Measurements from ENCODE around the gene TRIM8. TPM values are rescaled to one million over a fixed set of nuclear protein-coding genes. Genes with fewer than 3 reads are reported as not detected.

Gene TRIM8
- total and polyA plus RNA-seq, 2 of the 8 experiments (the other 6 are each of a cell fraction or from before 2014, with no cell fraction given) = 24.9 to 38.8 TPM

DNA sequence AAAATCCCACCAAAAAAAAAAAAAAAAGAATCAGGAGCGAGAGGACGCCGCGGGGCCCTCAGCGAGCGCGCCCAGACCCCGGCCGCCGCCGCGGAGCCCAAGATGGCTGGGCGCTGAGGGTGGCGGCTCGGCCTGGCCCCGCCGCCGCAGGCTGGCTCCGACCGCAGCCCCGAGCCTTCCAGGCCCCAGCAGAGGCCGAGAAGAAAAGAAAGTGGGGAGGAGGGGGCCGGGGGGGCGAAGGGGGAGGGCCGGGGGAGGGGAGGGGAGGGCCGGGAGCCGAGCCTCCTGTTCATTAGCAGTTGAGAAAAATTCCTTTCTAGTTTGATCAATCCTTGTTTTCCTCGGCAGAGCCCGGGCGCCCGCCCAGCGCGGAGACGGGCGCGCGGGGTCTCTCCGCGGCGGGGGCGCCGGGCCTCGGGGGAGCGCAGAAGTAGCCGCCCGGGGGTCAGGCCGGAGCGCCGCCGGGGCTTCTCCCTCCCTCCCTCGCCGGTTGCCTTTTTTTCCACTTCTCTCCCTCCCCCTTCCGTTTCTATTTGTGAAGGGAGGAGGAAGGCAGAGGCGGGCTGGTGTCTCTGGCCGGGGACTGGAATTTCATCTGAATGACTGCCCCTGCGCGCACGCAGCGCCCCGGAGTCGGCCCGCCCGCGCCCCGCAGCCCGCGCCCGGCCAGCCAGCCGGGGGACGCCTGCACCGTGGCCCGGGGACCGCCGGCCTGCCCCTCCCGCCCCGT, 778 bp upstream of the TRIM8 start (continued):
- TF ChIP-seq, protein P1, sequence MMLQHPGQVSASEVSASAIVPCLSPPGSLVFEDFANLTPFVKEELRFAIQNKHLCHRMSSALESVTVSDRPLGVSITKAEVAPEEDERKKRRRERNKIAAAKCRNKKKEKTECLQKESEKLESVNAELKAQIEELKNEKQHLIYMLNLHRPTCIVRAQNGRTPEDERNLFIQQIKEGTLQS (IDR thresholded peaks at IDR 0.05; ENCODE audit: insufficient read depth, low read depth, low read length) = no peak
- TF ChIP-seq POLR2A (IDR thresholded peaks at IDR 0.05; ENCODE audit: control extremely low read depth in 1 of 2, low read depth in 2 of 2, low read length in 2 of 2) (peak in 1 of 2 experiments; percentile 33; a peak in 1 of 3 replicates), SP4 (IDR thresholded peaks at IDR 0.05; ENCODE audit: low read length) (no peak), PHF8 (conservative IDR thresholded peaks at IDR 0.05; ENCODE audit: low read depth, low read length) (peak; percentile 16; the same call in 1 of the 2 replicates), HDAC2 (IDR thresholded peaks at IDR 0.05; ENCODE audit: borderline replicate concordance in 1 of 2, low read depth in 2 of 2, low read length in 2 of 2) (no peak), CTBP2 (IDR thresholded peaks at IDR 0.05; ENCODE audit: borderline replicate concordance, insufficient read depth, insufficient read length, low read length) (no peak), KDM4A (IDR thresholded peaks at IDR 0.05; ENCODE audit: low read depth, low read length, severe bottlenecking) (no peak), EP300 (IDR thresholded peaks at IDR 0.05; ENCODE audit: borderline replicate concordance in 1 of 2, low read depth in 2 of 2, low read length in 2 of 2) (no peak), SIRT6 (IDR thresholded peaks at IDR 0.05; ENCODE audit: low read length) (no peak), TAF1 (IDR thresholded peaks at IDR 0.05; ENCODE audit: low read depth, low read length) (peak; percentile 48), SP1 (IDR thresholded peaks at IDR 0.05; ENCODE audit: low read depth, low read length) (no peak), SP2 (IDR thresholded peaks at IDR 0.05; ENCODE audit: low read length) (no peak), SIN3A (conservative IDR thresholded peaks at IDR 0.05 in 1 of 2, IDR thresholded peaks at IDR 0.05 in 1 of 2; ENCODE audit: low read depth in 1 of 2, low read length in 2 of 2) (no peak), TBP (IDR thresholded peaks at IDR 0.05; ENCODE audit: low read depth, low read length) (peak; percentile 17; the same call in 1 of the 2 replicates), NRF1 (IDR thresholded peaks at IDR 0.05; ENCODE audit: low read depth, low read length) (no peak)
- TF ChIP-seq, protein P2, sequence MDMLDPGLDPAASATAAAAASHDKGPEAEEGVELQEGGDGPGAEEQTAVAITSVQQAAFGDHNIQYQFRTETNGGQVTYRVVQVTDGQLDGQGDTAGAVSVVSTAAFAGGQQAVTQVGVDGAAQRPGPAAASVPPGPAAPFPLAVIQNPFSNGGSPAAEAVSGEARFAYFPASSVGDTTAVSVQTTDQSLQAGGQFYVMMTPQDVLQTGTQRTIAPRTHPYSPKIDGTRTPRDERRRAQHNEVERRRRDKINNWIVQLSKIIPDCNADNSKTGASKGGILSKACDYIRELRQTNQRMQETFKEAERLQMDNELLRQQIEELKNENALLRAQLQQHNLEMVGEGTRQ (IDR thresholded peaks at IDR 0.05; ENCODE audit: low read length) = no peak
- TF ChIP-seq, protein P3, sequence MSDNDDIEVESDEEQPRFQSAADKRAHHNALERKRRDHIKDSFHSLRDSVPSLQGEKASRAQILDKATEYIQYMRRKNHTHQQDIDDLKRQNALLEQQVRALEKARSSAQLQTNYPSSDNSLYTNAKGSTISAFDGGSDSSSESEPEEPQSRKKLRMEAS (IDR thresholded peaks at IDR 0.05) = no peak
